HepG2 (cell line): ENCODE data around the gene SNAP25. TPM values are rescaled to one million over a fixed set of nuclear protein-coding genes. Genes with fewer than 3 reads are reported as not detected.

ENCODE experiments used
- BORCS8-MEF2B ChIP-seq: sonication (generic); formaldehyde crosslinking; IDR thresholded peaks from 2 replicates; pipeline ENCODE4 v1.8.0; 2022; ENCODE audit warnings: mild to moderate bottlenecking, missing genetic modification reagents
- CEBPG ChIP-seq: IDR thresholded peaks from 2 replicates; pipeline ENCODE4 v1.6.1; 2016
- GABPA ChIP-seq, 2 experiments: IDR thresholded peaks; 2 replicates each; pipeline ENCODE4 v1.6.1; 2011 to 2016; ENCODE audit warnings: low read depth in 2 of 2, low read length in 1 of 2, missing biosample characterization in 1 of 2, missing genetic modification characterization in 1 of 2
- GATAD2A ChIP-seq: IDR thresholded peaks from 2 replicates; pipeline ENCODE4 v1.6.1; 2016
- NFE2L2 ChIP-seq: fragments of 150-350 bp; IDR thresholded peaks from 2 replicates; pipeline ENCODE4 v1.6.1; 2014; ENCODE audit warnings: low read length
- ZBTB3 ChIP-seq: sonication (generic); formaldehyde crosslinking; IDR thresholded peaks from 2 replicates; pipeline ENCODE4 v1.4.0; 2020; ENCODE audit warnings: low read depth, mild to moderate bottlenecking, moderate library complexity, missing genetic modification reagents, borderline replicate concordance
- ZKSCAN8 ChIP-seq: IDR thresholded peaks from 2 replicates; pipeline ENCODE4 v1.6.1; 2016; ENCODE audit warnings: borderline replicate concordance, missing genetic modification reagents, missing compliant biosample characterization
- ZNF24 ChIP-seq: fragments of 450-650 bp; IDR thresholded peaks from 2 replicates; pipeline ENCODE4 v1.6.1; 2017; ENCODE audit warnings: antibody characterized with exemption, mild to moderate bottlenecking
- ZNF746 ChIP-seq: sonication (generic); formaldehyde crosslinking; IDR thresholded peaks from 2 replicates; pipeline ENCODE4 v1.8.0; 2022; ENCODE audit warnings: mild to moderate bottlenecking, missing genetic modification reagents
- ZSCAN31 ChIP-seq: sonication (generic); formaldehyde crosslinking; IDR thresholded peaks from 2 replicates; pipeline ENCODE4 v1.5.0; 2020; ENCODE audit warnings: low read depth, mild to moderate bottlenecking, missing genetic modification reagents
- polyA plus RNA-seq, 8 experiments: library from polyadenylated mRNA; depleted of rRNA in 3 of 8; stranded (reverse) in 7 of 8; unstranded in 1 of 8; fragments of >200 nt; fragmentation: Illumina TruSeq in 4 of 8; extraction: Trizol in 4 of 8; gene quantifications; 2 replicates each; pipeline versions ENCODE4 v1.2.1 to v1.2.3, GENCODE V29; 2011 to 2016; ENCODE audit warnings: low read depth in 4 of 8, missing spikeins in 1 of 8, mixed read lengths in 1 of 8; ENCODE audit not compliant: insufficient read depth in 1 of 8
- total RNA-seq, 5 experiments: library from RNA; depleted of rRNA; stranded (reverse); fragments of >200 nt; fragmentation: Illumina TruSeq; extraction: Trizol; gene quantifications; 2 replicates each; pipeline ENCODE4 v1.2.3, GENCODE V29; 2016; ENCODE audit warnings: low read depth in 1 of 5
- TF ChIP-seq, protein P1 (sequence below): sonication (generic); formaldehyde crosslinking; IDR thresholded peaks from 2 replicates; pipeline ENCODE4 v1.8.0; 2022; ENCODE audit warnings: mild to moderate bottlenecking, missing genetic modification reagents, borderline replicate concordance
- TF ChIP-seq, protein P2 (sequence below): IDR thresholded peaks from 2 replicates; pipeline ENCODE4 v1.6.1; 2016; ENCODE audit warnings: missing genetic modification reagents, missing compliant biosample characterization
- TF ChIP-seq, protein P3 (sequence below): sonication (generic); formaldehyde crosslinking; IDR thresholded peaks from 2 replicates; pipeline ENCODE4 v1.5.0; 2020; ENCODE audit warnings: missing genetic modification reagents

SNAP25 gene
- total and polyA plus RNA-seq, 2 of the 13 experiments (the other 11 are each of a cell fraction or from before 2014, with no cell fraction given) = not detected

DNA sequence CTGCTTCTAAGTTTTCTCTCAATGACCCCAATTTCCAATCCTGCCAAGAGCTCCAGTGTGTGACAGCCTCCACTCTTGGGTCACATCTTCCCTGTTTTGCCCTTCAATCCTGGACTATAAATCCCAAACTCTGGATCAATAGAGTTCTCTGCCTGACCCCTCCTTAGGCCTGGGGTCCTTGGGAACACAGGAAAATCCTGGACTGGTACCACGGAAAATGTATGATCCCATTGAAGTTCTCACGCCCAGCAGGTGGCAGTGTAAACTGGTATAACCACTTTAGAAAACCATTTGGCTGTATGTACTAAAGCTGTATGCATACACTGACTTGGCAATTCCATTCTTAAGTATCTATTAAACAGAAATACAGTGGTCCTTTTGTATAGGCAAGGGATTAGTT, 98.0 kb downstream of the SNAP25 start (continued):
- TF ChIP-seq GATAD2A (CRISPR knock-in tag) (peak; percentile 66; the same call in 1 of the 2 replicates), ZBTB3 (no peak), CEBPG (peak; percentile 40; the same call in 1 of the 2 replicates), BORCS8-MEF2B (CRISPR knock-in tag) (0 out of 2 replicates have a peak, but pooled peaks have one; percentile 31), ZKSCAN8 (CRISPR knock-in tag) (peak; percentile 83; the same call in 1 of the 2 replicates), ZNF746 (CRISPR knock-in tag) (no peak), ZSCAN31 (CRISPR knock-in tag) (no peak), GABPA (IDR thresholded peaks at IDR 0.05; ENCODE audit: low read depth, low read length) (no peak), GABPA (CRISPR knock-in tag; IDR thresholded peaks at IDR 0.05; ENCODE audit: low read depth) (0 out of 2 replicates have a peak, but pooled peaks have one; percentile 35), NFE2L2 (peak; percentile 24; the same call in 1 of the 2 replicates), ZNF24 (0 out of 2 replicates have a peak, but pooled peaks have one; percentile 45)
- TF ChIP-seq, protein P1, sequence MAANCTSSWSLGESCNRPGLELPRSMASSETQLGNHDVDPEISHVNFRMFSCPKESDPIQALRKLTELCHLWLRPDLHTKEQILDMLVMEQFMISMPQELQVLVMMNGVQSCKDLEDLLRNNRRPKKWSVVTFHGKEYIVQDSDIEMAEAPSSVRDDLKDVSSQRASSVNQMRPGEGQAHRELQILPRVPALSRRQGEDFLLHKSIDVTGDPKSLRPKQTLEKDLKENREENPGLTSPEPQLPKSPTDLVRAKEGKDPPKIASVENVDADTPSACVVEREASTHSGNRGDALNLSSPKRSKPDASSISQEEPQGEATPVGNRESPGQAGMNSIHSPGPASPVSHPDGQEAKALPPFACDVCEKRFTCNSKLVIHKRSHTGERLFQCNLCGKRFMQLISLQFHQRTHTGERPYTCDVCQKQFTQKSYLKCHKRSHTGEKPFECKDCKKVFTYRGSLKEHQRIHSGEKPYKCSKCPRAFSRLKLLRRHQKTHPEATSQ (CRISPR knock-in tag) = 0 out of 2 replicates have a peak, but pooled peaks have one; percentile 61
- TF ChIP-seq, protein P2, sequence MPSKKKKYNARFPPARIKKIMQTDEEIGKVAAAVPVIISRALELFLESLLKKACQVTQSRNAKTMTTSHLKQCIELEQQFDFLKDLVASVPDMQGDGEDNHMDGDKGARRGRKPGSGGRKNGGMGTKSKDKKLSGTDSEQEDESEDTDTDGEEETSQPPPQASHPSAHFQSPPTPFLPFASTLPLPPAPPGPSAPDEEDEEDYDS (CRISPR knock-in tag) = peak; percentile 53; the same call in 1 of the 2 replicates
- TF ChIP-seq, protein P3, sequence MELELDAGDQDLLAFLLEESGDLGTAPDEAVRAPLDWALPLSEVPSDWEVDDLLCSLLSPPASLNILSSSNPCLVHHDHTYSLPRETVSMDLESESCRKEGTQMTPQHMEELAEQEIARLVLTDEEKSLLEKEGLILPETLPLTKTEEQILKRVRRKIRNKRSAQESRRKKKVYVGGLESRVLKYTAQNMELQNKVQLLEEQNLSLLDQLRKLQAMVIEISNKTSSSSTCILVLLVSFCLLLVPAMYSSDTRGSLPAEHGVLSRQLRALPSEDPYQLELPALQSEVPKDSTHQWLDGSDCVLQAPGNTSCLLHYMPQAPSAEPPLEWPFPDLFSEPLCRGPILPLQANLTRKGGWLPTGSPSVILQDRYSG (CRISPR knock-in tag) = no peak
- TF ChIP-seq, all 625 proteins: peak for 68
